Medulla oblongata (tissue), 1 donor: ENCODE data around the gene LPP.

Experiments
- DNase-seq: peaks from one replicate; pipeline ENCODE4 v3.0.0-alpha.2; 2015; ENCODE audit errors: extremely low spot score

Gene LPP

DNA sequence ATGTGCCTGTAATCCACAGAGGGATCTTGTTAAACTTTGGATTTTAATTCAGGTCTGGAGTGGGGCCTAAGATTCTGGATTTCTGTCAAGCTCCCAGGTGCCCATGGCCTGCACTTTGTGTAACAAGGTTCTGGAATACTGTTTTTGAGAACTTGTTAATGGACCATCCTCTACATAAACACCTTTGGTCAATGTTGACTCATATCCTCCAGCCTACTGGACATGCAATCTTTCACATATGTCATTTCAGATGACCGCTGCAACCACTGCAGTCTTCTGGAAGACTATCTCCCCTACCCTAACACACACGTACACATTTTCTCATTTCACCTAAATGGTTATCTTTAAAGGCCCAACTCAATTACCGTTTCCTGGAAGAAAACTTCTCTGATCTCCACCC, 715.7 kb downstream of the LPP start:
- no peak for DNase-seq

DNA sequence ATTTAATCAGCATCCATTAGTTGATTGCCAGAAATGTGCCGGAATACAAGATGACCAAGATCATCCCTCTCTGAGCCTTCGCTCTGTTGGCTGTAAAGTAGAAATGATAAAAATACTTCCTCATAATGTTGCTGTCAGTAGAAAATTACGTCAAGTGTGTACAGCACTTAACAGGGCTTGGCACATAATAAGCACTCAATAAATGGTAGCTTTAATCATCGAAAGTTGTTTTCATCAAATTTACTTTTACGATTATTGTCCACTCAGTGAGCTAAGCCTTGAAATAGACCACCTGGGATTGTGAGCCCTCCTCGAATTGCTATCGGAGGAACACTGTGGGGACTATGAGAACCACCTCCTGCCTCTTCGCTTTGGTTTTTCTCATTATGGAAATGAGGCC, 716.5 kb downstream of the LPP start:
- no peak for DNase-seq

DNA sequence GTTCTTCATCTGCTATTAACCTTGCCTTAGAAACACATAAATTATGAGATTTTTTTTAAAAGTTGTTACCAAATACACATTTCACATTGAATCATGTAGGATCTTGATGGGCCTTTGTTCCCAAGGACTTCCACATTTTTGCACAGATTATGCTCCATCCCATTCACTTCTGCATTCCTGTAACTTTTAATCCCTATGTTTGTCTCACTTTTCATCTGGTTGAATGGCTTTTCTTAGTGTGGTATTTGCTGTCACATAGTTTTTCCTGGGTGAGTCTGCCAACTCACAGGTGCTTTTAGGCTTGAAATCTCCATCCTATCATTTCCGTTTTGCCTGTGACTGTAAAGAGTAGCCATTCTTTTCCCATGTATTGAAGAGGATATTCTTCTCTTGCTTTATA, 720.6 kb downstream of the LPP start:
- no peak for DNase-seq

DNA sequence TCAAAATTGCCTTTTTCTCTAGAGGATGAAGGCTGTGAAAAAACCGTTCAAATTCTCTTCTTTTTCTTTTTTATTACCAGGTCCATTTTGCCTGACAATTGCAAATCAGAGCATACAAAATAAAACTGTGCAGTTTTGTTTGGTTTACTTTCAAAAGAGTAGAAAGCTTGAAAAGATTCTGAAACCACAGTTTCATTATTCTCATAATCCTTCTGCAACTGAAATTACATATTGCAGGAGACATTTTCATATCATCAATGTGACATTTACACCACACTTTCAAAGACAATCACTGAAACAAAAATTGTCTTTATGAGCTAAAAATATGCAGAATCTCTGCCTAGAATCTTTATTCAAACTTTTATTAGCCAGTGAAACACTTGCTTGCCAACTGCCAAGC, 721.5 kb downstream of the LPP start:
- DNase-seq, result no peak

DNA sequence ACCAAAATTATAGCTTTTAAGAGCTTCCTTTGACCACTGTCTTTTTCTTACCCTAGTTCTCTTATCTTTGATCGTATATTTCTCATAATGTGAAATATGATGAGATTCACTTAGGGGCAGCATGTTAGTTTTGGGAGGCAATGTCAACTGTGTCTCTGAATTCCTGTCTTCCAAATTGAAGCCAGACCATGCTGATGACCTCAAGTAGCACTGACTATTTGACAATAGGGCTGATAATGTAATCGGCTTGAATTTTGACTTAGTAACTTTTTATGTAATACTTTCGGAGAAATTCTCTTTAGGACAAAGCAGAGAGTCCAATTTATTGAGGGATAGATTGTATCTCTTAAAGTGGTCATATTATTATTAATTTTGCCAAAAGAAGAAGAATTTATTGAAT, 722.4 kb downstream of the LPP start:
- DNase-seq, result no peak

DNA sequence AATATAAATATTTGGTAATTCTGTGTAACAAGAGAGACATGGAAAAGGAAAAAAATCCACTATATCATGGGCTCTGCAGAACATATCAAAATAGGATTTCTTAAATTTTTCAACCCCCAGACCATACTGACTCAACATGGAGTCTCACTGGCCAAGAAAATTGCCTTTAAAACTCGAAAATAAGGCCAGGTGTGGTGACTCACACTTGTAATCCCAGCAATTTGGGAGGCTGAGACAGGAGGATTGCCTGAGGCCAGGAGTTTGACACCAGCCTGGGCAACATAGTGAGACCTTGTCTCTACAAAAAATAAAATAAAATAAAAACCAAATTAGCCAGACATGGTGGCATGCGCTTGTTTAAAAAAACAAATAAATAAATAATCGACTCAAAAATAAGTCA, 723.4 kb downstream of the LPP start:
- no peak for DNase-seq

DNA sequence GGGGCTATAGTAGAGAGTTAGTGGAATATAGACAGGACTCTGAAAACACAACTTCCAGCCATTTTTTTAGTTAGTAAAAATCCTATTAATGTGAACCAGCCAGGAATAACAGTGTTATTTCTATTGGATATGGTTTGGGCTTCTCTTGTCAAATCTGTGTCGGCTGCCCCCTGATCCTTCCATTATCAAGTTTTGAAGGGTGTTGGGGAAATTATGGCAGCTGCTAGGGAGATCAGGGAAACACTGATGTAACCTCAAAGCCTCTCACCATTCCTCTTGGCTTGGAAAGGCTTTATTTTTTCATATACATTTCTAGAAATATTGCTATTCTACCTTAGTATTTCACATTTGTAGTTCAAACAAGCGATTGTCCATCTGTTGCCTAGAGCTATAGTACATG, 724.1 kb downstream of the LPP start:
- DNase-seq, result no peak

DNA sequence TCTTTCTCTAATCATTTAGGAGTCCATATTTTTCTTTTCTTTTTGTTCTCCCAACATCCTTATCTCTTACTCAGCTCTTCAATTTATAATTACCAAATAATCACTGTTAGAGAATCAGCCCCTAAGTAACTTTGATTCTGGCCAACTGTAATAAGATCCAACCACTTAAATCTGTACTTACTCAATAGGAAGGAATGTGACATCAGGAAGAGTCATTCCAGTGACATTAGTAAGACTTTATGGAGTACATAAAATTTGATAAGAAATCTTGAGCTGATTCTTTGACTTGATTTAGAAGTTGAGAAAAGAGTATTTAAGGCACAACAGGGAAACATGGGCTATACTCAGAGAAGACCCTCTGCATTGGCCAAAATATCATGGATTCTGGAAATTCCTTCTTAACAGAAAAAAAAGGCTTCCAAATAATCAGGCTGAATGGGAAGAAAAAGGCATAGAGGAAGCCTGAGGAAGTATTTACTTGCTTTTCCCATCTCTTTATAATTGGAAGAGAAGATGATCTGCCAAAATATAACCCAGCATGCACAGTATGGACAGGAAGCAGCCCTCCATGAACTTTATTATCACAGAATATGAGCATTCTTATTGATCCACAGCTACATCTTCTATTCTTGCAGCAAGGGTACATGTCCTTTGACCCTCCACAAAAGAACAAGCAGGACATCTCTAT, 728.1 kb downstream of the LPP start:
- DNase-seq, result no peak

DNA sequence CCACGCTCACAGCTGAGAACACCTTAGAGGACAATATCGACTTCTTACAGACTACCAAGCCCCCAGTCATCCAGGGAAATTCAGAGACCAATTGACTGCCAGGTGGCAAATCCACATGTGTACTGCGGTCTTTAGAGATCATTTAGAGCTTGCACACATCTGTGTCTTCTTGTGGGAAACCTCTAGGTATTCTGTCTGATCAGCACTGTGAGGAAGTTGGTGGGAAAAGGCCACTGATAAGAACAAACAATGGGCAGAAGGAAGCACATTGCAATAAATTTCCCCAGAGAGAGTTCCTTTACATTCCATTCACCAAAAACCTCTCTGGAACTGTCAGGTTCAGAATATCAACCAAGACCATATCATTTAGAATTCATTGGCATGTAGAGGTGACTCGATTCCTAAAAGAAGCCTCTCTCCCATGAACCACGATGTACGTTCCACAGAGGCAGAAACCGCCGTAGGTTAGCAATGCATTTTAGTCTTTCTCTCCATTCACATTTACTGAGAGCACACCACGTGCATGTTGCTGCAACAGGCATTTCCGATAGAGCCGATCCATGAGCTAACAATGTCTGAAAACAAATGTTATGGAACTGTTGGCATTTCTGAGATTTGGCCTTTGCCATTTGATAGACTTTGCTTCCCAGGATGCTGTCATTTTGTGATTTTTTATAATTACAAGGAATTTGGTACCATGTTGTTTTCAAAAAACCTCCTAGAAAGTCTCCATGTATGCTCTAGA, 730.5 kb downstream of the LPP start:
- no peak for DNase-seq

DNA sequence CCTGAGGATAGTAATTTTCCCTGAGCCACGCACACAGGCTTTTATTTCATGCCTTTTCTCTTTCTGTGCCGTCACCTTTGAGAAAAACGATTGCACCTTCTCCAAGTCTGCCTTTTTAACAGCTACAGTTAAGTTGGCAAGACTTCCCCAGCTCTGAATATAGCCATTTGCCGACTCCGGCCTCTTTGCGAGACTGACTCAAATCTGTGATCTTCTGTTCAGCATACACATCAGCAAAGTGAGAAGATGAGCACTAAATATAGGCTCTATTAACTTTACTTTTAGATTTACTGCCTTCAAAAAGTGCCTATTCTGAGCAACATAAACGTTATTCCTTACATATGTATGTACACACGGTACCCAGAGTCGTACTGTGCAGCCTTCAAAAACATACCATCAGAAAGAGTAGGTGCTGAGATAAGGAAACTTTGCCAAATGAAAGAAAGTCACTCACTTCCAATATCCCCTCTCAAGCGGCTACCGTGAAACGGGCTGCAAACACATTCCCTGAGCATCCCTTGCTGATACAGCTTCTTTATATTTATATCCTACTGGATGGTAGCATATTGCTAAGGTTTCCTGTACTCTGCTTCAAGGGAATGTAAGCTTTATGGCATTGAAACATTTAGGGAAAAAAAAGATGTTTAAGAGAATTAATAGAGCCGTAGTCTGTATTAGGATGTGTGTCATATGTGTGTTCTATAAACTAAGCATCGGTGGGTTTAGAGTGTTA, 734.5 kb downstream of the LPP start:
- no peak for DNase-seq

DNA sequence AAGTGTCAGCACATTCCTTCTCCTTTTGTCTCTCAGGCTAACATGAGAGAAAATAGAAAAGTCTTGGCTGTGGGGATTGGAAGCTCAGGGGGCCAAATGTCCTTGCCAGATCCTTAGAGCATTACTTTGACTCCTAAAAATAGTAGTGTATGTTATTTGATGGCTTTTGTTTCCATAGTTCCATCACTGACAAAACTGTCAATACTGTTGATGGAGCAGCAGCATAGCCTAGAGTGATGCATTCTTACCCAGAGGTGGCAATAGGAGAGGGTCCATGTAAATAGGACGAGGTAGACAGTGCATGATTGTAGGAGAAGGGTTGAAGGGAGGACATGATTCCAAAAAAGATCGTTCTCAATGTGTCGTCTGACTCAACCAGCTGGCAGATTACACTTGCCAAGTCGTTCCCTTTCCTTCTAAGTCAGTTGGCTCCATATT, 735.1 kb downstream of the LPP start:
- peak; percentile 29 for DNase-seq

DNA sequence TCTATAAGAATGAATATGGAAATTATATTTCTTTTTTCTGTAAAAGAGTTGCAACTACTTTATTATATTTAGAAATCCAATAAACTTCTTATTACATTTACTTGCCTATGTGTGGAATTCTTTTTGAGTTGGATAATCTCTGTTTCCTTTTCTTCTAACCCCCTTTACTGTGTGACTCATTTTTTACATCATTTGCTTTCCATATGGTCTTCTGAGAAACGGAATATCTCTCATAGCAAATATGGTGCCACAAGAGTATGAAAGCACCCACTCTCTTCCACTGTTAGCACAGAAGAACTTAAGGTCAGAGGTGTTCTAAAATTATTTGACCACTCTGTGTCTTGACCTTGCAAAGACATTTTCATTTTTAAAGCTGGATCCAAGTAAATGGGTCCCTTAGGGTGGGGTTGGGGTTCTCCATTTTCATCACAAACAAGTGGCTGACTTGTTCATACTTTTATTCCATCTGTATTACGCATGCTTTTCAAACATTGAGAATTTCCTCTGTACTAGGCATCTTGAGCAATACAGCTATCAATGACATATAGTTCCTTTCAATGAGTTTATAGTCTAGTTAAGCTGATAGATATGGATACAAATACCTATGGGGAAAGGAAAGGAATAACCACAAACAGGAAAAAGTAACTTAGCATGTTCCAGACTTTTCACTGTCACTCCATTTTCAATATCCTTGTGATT, 736.8 kb downstream of the LPP start:
- DNase-seq, result no peak

DNA sequence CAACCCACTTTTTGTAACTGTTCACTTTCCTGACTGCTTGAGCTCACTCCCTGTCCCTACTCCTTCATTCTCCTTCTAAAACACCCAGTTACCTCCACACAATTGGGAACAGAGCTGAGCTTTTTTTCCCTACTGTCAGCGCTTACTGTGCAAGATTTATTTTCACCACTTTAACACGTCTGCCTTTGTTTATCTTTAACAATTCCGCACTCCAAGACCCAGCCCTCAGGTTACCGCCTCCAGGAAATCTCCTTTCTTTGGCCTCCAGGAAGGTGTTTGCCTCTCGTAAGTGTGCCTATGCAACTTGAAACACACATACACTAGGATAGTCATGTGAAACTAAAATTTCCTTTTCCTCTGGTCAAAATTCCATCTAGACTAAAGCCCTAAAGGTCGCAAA, 745.9 kb downstream of the LPP start:
- no peak for DNase-seq

DNA sequence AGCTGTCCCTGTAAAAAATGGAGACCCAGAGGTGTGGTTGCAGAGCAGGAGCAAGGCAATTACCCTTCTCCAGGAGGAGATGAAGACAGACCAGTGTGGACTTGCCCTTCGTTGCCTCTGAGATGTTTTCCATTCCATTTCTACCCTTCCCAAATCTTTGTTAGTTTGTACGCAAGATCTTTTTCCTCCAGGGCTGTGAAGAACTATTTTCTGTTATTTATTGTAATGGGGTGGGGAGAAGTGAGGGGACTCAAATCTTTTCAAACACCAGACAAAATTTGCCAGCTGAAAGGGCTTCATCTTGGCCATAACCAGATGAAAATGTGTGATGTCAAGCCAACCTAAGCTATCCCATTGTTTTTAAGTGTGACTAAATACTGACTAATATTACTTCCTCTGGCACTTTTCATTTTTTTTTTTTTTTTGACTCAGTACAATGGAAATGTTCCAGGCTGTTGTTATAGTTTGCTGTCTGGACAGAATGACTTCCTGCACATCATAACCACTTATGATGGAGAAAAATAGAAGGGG, 746.5 kb downstream of the LPP start:
- DNase-seq, result no peak

DNA sequence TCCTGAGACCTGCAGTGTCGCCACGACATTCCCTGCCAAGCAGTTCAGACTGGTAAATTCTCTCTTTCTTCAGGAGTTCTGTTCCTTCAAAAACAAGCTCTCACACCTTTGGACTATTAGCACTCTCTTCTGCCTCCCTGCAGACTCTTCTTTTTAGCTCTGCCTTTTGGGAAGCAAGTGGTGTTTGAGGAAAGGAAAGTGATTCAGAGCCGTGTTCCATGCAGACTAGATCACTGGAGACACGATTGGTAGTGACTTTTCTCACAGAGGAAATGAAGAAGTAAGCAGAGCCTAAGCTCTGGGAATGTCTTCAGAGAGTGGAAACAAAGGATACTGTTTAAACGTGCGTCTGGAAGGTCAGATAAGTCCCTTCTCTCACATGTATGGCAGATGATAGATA, 747.2 kb downstream of the LPP start:
- peak; percentile 27 for DNase-seq

DNA sequence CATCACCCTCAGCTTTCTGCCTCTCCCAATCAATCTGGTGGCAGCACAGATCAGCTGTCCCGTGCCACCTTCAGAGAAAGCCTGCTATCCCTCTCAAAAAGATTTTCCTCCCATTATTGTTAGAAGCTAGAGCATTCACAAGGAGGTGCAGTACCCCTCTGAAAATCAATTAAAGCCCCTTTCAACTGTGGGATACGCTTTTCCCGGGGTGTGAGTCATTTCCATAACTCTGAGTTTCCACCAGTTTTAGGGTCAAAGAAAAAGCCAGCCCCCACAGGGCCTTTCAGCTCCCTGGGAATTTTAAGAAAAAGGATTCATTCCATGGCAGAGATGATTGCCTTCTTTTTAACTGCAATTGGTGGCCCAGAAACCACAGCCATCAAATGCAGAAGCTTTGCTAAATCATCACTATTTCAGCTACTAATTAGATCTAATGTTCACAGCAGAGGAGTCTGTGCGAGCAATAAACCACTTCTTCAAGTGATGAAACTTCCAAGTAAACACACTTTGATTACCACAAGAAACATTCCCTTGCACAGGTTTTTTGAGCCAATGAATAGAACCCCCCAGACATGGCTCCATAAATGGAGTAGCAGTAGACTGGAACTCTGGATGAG, 747.8 kb downstream of the LPP start:
- no peak for DNase-seq

DNA sequence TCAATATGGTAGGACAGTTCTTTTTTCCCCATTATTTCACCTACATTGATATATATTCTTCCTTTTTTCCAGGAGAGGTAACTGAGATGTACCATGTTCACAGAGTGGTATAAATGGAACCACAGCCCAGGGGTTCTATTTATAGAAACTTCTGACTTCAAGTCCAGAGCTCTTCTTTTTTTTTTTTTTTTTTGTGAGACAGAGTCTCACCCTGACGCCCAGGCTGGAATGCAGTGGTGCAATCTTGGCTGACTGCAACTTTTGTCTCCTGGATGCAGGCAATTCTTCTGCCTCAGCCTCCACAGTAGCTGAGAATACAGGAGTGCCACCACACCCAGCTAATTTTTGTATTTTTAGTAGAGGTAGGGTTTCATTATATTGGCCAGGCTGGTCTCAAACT, 750.7 kb downstream of the LPP start:
- no peak for DNase-seq

DNA sequence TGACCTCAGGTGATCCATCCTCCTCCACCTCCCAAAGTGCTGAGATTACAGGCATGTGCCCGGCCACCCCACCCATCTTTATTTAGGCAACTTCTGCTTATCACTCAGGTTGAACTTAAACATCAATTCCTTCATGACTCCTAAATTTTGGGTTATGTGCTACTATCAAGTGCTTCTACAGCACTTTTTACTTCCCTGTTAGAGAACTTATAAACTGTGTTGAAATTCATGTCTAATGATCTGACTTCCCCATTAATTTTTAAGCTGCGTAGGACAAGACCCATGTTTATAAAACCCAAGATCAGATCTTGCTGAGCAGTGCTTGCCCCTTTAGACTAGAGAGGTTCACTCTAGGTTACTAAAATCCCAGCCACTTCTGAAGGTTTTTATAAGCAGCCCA, 751.6 kb downstream of the LPP start:
- DNase-seq, result no peak

DNA sequence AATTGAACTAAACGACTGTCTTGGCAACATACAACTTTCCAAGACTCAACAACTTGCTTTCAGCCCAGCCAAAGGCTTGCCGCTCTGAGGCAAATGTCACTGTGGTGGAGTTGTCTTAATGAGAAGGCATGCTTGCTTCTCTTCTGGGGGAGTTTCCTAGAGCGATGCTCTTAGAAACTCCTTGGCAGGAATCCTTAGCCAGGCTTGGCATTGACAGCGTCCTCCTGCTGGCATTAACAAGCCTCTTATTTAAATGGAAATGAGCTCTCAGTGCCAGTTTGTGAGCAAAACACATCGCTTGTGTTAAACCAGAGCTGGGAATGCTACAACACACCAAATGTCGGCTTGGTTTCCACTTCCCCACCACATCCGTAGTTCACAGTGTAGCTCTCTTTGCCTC, 752.3 kb downstream of the LPP start:
- DNase-seq, result peak; percentile 88

DNA sequence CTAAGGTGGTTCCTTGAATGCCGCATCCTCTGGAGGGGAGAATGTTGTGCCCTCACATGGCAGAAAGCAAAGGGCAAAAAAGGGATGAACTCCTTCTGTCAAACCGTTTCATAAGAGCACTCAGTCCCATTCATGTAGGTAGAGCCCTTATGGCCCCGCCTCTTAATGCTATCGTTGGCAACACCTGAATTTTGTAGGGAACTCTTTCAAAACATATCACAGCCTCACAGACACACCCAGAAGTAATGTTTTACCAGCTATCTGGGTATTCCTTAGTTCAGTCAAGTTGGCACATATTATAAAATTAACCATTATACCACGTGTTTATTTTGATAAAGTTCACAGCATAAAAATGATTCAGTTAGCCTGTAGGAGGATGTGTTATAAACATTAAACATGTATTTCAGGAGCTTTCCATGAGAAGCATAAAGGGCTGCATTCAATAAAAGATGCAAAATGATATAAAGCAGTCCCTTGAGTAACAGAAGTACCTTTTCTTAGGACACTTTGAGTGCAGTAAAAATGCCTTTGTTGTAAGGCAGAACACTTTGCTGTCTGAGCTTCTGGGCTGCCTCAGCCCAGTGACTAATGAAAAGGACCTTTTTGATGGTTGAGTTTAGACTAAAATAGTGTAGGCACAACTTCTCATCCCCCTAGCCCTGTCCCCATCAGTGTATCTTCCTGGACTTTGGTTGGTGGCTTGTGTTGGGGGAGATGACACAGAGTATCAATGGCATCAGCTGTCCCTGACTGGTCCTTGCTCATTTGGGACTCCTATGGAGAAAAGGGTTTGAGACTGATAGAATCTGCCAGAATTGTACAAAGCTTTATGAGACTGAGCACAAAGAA, 754.3 kb downstream of the LPP start:
- no peak for DNase-seq
